Activated naive CD4-positive, alpha-beta T cell treated with anti-CD3 and anti-CD28 coated beads, Interleukin-2, amount 10 ng/mL, durations not matched to agents 7 days and 5 days (primary cell): ENCODE data around the gene SLC44A5.
"Not testable (repeated sequence)": the region's sequence is repeated elsewhere in the genome, so short reads cannot be mapped to it uniquely, and the experiment has no call there.

Experiments
- CTCF ChIA-PET: fragments of 350-600 bp; sonication (Branson Sonifier 250); formaldehyde crosslinking; loops from one replicate; lab custom pipeline; 2021; ENCODE audit warnings: antibody characterized with exemption; lab: Charles Lee
- DNase-seq: peaks from one replicate; pipeline ENCODE4 v3.0.0-alpha.2; 2020
- H3K27ac Mint-ChIP-seq: one replicate; pipeline ENCODE4 v1.8.0; 2021; ENCODE audit warnings: mild to moderate bottlenecking, moderate library complexity, mixed read lengths
- H3K27me3 Mint-ChIP-seq: one replicate; pipeline ENCODE4 v1.8.0; 2021; ENCODE audit warnings: mild to moderate bottlenecking, mixed read lengths
- H3K36me3 Mint-ChIP-seq: one replicate; pipeline ENCODE4 v1.8.0; 2021; ENCODE audit warnings: mixed read lengths
- H3K4me1 Mint-ChIP-seq: one replicate; pipeline ENCODE4 v1.8.0; 2021; ENCODE audit warnings: mixed read lengths
- H3K4me3 Mint-ChIP-seq: one replicate; pipeline ENCODE4 v1.8.0; 2021; ENCODE audit warnings: mild to moderate bottlenecking, moderate library complexity, mixed read lengths
- H3K9me3 Mint-ChIP-seq: one replicate; pipeline ENCODE4 v1.8.0; 2021; ENCODE audit warnings: mixed read lengths

The SLC44A5 gene

GRCh38 chr1:75430526-75430925 is 180.4 kb downstream of the SLC44A5 start:
- Mint-ChIP-seq H3K4me1 (no peaks in the 10 kb centered on the region), H3K4me3 (no peak overlapping the region), H3K36me3 (no peaks in the 10 kb centered on the region), H3K9me3 (no peaks in the 10 kb centered on the region), H3K27me3 (no peaks in the 10 kb centered on the region), H3K27ac (no peak overlapping the region)
- no peak for DNase-seq
- CTCF ChIA-PET: no interaction called here

- H3K4me3 Mint-ChIP-seq: no peak overlapping the region
- no peaks in the 10 kb centered on the region for H3K27me3 Mint-ChIP-seq
- H3K27ac Mint-ChIP-seq: no peak overlapping the region
- no peaks in the 10 kb centered on the region for H3K9me3 Mint-ChIP-seq
- no peaks in the 10 kb centered on the region for H3K4me1 Mint-ChIP-seq
- no peak for DNase-seq
- no peaks in the 10 kb centered on the region for H3K36me3 Mint-ChIP-seq
- CTCF ChIA-PET: no interaction called here
Observed at GRCh38 chr1:75426688-75427087, 184.2 kb downstream of the SLC44A5 start.

GRCh38 chr1:75425001-75425650 is 185.8 kb downstream of the SLC44A5 start:
- CTCF ChIA-PET: no interaction called here
- DNase-seq: no peak
- no peaks in the 10 kb centered on the region for H3K9me3 Mint-ChIP-seq
- no peaks in the 10 kb centered on the region for H3K27me3 Mint-ChIP-seq
- no peak overlapping the region for H3K27ac Mint-ChIP-seq
- no peak overlapping the region for H3K4me3 Mint-ChIP-seq
- H3K36me3 Mint-ChIP-seq: no peaks in the 10 kb centered on the region
- no peaks in the 10 kb centered on the region for H3K4me1 Mint-ChIP-seq

GRCh38 chr1:75423616-75424015 is 187.3 kb downstream of the SLC44A5 start:
- Mint-ChIP-seq H3K4me1 (no peaks in the 10 kb centered on the region), H3K27ac (no peak overlapping the region), H3K36me3 (no peaks in the 10 kb centered on the region), H3K27me3 (no peaks in the 10 kb centered on the region), H3K4me3 (no peak overlapping the region), H3K9me3 (no peaks in the 10 kb centered on the region)
- no peak for DNase-seq
- CTCF ChIA-PET: no interaction called here

GRCh38 chr1:75423136-75423535 is 187.8 kb downstream of the SLC44A5 start:
- Mint-ChIP-seq H3K27me3 (no peaks in the 10 kb centered on the region), H3K36me3 (no peaks in the 10 kb centered on the region), H3K9me3 (no peaks in the 10 kb centered on the region), H3K27ac (no peak overlapping the region), H3K4me3 (no peak overlapping the region), H3K4me1 (no peaks in the 10 kb centered on the region)
- no peak for DNase-seq
- CTCF ChIA-PET: no interaction called here

GRCh38 chr1:75421371-75421770 is 189.5 kb downstream of the SLC44A5 start:
- Mint-ChIP-seq H3K4me3 (no peak overlapping the region), H3K36me3 (no peaks in the 10 kb centered on the region), H3K27ac (no peak overlapping the region), H3K9me3 (no peaks in the 10 kb centered on the region), H3K4me1 (no peaks in the 10 kb centered on the region), H3K27me3 (no peaks in the 10 kb centered on the region)
- no peak for DNase-seq
- CTCF ChIA-PET: no interaction called here

- DNase-seq: no peak
- Mint-ChIP-seq H3K4me3 (no peak overlapping the region), H3K9me3 (no peaks in the 10 kb centered on the region), H3K27me3 (no peaks in the 10 kb centered on the region), H3K36me3 (no peaks in the 10 kb centered on the region), H3K4me1 (no peaks in the 10 kb centered on the region), H3K27ac (no peak overlapping the region)
- CTCF ChIA-PET: no interaction called here
Observed at GRCh38 chr1:75415187-75415586, 195.7 kb downstream of the SLC44A5 start.

GRCh38 chr1:75412616-75413015 is 198.3 kb downstream of the SLC44A5 start:
- H3K4me1 Mint-ChIP-seq: no peaks in the 10 kb centered on the region
- no peak for DNase-seq
- H3K36me3 Mint-ChIP-seq: no peaks in the 10 kb centered on the region
- CTCF ChIA-PET: no interaction called here
- no peaks in the 10 kb centered on the region for H3K9me3 Mint-ChIP-seq
- no peaks in the 10 kb centered on the region for H3K27me3 Mint-ChIP-seq
- H3K4me3 Mint-ChIP-seq: no peak overlapping the region
- no peak overlapping the region for H3K27ac Mint-ChIP-seq

- DNase-seq, H3K4me1 Mint-ChIP-seq, H3K4me3 Mint-ChIP-seq, H3K36me3 Mint-ChIP-seq, CTCF ChIA-PET, H3K27me3 Mint-ChIP-seq, H3K27ac Mint-ChIP-seq: not testable (repeated sequence)
- H3K9me3 Mint-ChIP-seq: peaks cover 17% of the 10 kb centered on the region
Observed at GRCh38 chr1:75404681-75405080, 206.2 kb downstream of the SLC44A5 start.

GRCh38 chr1:75403147-75403646 is 207.7 kb downstream of the SLC44A5 start:
- not testable (repeated sequence) for H3K27me3 Mint-ChIP-seq, H3K36me3 Mint-ChIP-seq, DNase-seq, H3K4me3 Mint-ChIP-seq, H3K4me1 Mint-ChIP-seq, H3K27ac Mint-ChIP-seq
- CTCF ChIA-PET: interaction anchor here (1.2 kb wide), 1 partner anchor 137 kb away, joined by 3 read pairs; no protein-coding TSS in a partner anchor
- peaks cover 17% of the 10 kb centered on the region for H3K9me3 Mint-ChIP-seq

- Mint-ChIP-seq H3K4me3 (no peak overlapping the region), H3K4me1 (peaks cover 6% of the 10 kb centered on the region), H3K36me3 (no peaks in the 10 kb centered on the region), H3K27me3 (no peaks in the 10 kb centered on the region), H3K27ac (no peak overlapping the region), H3K9me3 (peaks cover 11% of the 10 kb centered on the region)
- DNase-seq: no peak
- CTCF ChIA-PET: no interaction called here
Observed at GRCh38 chr1:75400716-75401115, 210.2 kb downstream of the SLC44A5 start.

- Mint-ChIP-seq H3K27ac (no peak overlapping the region), H3K36me3 (no peaks in the 10 kb centered on the region), H3K9me3 (no peaks in the 10 kb centered on the region), H3K4me3 (no peak overlapping the region), H3K27me3 (no peaks in the 10 kb centered on the region), H3K4me1 (peaks cover 6% of the 10 kb centered on the region)
- CTCF ChIA-PET: no interaction called here
- no peak for DNase-seq
Observed at GRCh38 chr1:75396745-75397144, 214.2 kb downstream of the SLC44A5 start.

GRCh38 chr1:75396260-75396659 is 214.7 kb downstream of the SLC44A5 start:
- DNase-seq: no peak
- Mint-ChIP-seq H3K4me1 (peaks cover 6% of the 10 kb centered on the region), H3K27ac (no peak overlapping the region), H3K36me3 (no peaks in the 10 kb centered on the region), H3K9me3 (no peaks in the 10 kb centered on the region), H3K27me3 (no peaks in the 10 kb centered on the region), H3K4me3 (no peak overlapping the region)
- CTCF ChIA-PET: no interaction called here

- CTCF ChIA-PET: interaction anchor here (0.6 kb wide), 1 partner anchor 142 kb away, joined by 4 read pairs; no protein-coding TSS in a partner anchor
- Mint-ChIP-seq H3K4me1 (peaks cover 6% of the 10 kb centered on the region), H3K36me3 (no peaks in the 10 kb centered on the region), H3K9me3 (peaks cover under 1% of the 10 kb centered on the region), H3K27ac (no peak overlapping the region), H3K27me3 (no peaks in the 10 kb centered on the region), H3K4me3 (no peak overlapping the region)
- no peak for DNase-seq
Observed at GRCh38 chr1:75394386-75395139, 216.4 kb downstream of the SLC44A5 start.

- Mint-ChIP-seq H3K36me3 (no peaks in the 10 kb centered on the region), H3K27me3 (no peaks in the 10 kb centered on the region), H3K4me3 (no peak overlapping the region), H3K9me3 (peaks cover 8% of the 10 kb centered on the region), H3K4me1 (peaks cover 6% of the 10 kb centered on the region), H3K27ac (no peak overlapping the region)
- no peak for DNase-seq
- CTCF ChIA-PET: no interaction called here
Observed at GRCh38 chr1:75392278-75392677, 218.6 kb downstream of the SLC44A5 start.
